ENCODE measurements around the gene BRD1. TPM values are rescaled to one million over a fixed set of nuclear protein-coding genes. Genes with fewer than 3 reads are reported as not detected.

Gene BRD1
- total and polyA plus RNA-seq, 2 experiments from 2014 or later, result 12.3 to 33.8 TPM

DNA sequence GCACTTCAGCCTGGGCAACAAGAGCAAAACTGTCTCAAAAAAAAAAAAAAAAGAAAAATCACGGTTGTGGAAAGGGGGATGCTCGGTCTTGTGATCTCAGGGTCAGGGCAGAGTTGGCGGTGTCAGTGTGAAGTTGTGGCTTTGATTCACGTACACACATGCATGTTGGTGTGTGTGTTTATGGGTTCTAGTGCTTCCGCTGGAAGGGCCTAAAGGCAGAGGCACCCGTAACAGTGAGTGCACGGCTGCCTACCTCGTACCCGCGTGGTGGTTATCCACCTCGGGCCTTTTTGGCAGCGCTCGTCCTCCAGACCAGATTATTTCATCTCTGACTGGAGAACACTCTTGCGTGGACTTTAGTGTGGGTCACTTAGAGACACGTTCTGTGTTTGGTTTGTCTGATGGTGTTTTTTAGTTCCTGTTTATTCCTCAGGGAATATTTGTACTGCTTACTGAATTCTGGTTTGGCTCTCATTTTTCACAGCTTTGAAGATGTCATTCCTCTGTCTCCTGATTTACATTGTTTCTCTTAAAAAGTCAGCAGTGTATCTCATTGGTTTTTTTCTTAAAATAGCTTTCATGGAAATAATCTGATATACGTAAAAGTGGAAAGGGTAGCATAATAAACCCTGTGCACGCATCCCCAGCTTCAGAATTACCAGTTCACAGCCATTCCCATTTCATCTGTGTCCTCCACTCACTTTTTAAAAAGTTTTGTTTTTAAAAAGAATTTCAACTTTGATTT is 41.6 kb upstream of the BRD1 start:
- H3K36me3 Mint-ChIP-seq (ENCODE audit: low read depth), result peaks cover 66% of the 10 kb centered on the region
- Histone ChIP-seq H3K4me1 (ENCODE audit: insufficient read depth) (peaks cover 7% of the 10 kb centered on the region; the same call in 1 of the 2 replicates), H3K27ac (ENCODE audit: low read depth) (no peak overlapping the region), H3K79me2 (replicated peaks; ENCODE audit: insufficient read depth) (peaks cover 96% of the 10 kb centered on the region), H3K9me2 (ENCODE audit: insufficient read depth) (peaks cover 4% of the 10 kb centered on the region; the same call in 1 of the 2 replicates), H3K27me3 (ENCODE audit: insufficient read depth) (no peaks in the 10 kb centered on the region), H4K20me1 (replicated peaks; ENCODE audit: insufficient read depth) (peaks cover 50% of the 10 kb centered on the region), H2AFZ (no peak overlapping the region), H3F3A (replicated peaks; ENCODE audit: low read depth) (no peaks in the 10 kb centered on the region; the same call in 1 of the 2 replicates), H3K4me2 (no peak overlapping the region), H3K36me3 (ENCODE audit: insufficient read depth) (no peaks in the 10 kb centered on the region), H3K4me3 (no peak overlapping the region)
- ATAC-seq (no peak), DNase-seq (ENCODE audit: low spot score) (no peak)
- peaks cover 38% of the 10 kb centered on the region for H3K9me3 Mint-ChIP-seq
- no peak overlapping the region for H3K4me3 Mint-ChIP-seq
- no peak overlapping the region for H3K27ac Mint-ChIP-seq
- no peak for TF ChIP-seq ZNF114 (CRISPR knock-in tag; IDR thresholded peaks at IDR 0.05)
- TF ChIP-seq, protein P1, sequence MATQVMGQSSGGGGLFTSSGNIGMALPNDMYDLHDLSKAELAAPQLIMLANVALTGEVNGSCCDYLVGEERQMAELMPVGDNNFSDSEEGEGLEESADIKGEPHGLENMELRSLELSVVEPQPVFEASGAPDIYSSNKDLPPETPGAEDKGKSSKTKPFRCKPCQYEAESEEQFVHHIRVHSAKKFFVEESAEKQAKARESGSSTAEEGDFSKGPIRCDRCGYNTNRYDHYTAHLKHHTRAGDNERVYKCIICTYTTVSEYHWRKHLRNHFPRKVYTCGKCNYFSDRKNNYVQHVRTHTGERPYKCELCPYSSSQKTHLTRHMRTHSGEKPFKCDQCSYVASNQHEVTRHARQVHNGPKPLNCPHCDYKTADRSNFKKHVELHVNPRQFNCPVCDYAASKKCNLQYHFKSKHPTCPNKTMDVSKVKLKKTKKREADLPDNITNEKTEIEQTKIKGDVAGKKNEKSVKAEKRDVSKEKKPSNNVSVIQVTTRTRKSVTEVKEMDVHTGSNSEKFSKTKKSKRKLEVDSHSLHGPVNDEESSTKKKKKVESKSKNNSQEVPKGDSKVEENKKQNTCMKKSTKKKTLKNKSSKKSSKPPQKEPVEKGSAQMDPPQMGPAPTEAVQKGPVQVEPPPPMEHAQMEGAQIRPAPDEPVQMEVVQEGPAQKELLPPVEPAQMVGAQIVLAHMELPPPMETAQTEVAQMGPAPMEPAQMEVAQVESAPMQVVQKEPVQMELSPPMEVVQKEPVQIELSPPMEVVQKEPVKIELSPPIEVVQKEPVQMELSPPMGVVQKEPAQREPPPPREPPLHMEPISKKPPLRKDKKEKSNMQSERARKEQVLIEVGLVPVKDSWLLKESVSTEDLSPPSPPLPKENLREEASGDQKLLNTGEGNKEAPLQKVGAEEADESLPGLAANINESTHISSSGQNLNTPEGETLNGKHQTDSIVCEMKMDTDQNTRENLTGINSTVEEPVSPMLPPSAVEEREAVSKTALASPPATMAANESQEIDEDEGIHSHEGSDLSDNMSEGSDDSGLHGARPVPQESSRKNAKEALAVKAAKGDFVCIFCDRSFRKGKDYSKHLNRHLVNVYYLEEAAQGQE (IDR thresholded peaks at IDR 0.05; ENCODE audit: unreplicated experiment), result no peak
- no peak for TF ChIP-seq POLR2AphosphoS5 (IDR thresholded peaks at IDR 0.05; ENCODE audit: low read depth)
- no peak for TF ChIP-seq CREB1 (CRISPR knock-in tag; IDR thresholded peaks at IDR 0.05; ENCODE audit: low read depth)
- TF ChIP-seq, protein P2, sequence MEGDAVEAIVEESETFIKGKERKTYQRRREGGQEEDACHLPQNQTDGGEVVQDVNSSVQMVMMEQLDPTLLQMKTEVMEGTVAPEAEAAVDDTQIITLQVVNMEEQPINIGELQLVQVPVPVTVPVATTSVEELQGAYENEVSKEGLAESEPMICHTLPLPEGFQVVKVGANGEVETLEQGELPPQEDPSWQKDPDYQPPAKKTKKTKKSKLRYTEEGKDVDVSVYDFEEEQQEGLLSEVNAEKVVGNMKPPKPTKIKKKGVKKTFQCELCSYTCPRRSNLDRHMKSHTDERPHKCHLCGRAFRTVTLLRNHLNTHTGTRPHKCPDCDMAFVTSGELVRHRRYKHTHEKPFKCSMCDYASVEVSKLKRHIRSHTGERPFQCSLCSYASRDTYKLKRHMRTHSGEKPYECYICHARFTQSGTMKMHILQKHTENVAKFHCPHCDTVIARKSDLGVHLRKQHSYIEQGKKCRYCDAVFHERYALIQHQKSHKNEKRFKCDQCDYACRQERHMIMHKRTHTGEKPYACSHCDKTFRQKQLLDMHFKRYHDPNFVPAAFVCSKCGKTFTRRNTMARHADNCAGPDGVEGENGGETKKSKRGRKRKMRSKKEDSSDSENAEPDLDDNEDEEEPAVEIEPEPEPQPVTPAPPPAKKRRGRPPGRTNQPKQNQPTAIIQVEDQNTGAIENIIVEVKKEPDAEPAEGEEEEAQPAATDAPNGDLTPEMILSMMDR (conservative IDR thresholded peaks at IDR 0.05; ENCODE audit: low read depth in 2 of 2), result no peak
- TF ChIP-seq ZNF331 (CRISPR knock-in tag; IDR thresholded peaks at IDR 0.05; ENCODE audit: low read depth), result no peak
- TF ChIP-seq, protein P3, sequence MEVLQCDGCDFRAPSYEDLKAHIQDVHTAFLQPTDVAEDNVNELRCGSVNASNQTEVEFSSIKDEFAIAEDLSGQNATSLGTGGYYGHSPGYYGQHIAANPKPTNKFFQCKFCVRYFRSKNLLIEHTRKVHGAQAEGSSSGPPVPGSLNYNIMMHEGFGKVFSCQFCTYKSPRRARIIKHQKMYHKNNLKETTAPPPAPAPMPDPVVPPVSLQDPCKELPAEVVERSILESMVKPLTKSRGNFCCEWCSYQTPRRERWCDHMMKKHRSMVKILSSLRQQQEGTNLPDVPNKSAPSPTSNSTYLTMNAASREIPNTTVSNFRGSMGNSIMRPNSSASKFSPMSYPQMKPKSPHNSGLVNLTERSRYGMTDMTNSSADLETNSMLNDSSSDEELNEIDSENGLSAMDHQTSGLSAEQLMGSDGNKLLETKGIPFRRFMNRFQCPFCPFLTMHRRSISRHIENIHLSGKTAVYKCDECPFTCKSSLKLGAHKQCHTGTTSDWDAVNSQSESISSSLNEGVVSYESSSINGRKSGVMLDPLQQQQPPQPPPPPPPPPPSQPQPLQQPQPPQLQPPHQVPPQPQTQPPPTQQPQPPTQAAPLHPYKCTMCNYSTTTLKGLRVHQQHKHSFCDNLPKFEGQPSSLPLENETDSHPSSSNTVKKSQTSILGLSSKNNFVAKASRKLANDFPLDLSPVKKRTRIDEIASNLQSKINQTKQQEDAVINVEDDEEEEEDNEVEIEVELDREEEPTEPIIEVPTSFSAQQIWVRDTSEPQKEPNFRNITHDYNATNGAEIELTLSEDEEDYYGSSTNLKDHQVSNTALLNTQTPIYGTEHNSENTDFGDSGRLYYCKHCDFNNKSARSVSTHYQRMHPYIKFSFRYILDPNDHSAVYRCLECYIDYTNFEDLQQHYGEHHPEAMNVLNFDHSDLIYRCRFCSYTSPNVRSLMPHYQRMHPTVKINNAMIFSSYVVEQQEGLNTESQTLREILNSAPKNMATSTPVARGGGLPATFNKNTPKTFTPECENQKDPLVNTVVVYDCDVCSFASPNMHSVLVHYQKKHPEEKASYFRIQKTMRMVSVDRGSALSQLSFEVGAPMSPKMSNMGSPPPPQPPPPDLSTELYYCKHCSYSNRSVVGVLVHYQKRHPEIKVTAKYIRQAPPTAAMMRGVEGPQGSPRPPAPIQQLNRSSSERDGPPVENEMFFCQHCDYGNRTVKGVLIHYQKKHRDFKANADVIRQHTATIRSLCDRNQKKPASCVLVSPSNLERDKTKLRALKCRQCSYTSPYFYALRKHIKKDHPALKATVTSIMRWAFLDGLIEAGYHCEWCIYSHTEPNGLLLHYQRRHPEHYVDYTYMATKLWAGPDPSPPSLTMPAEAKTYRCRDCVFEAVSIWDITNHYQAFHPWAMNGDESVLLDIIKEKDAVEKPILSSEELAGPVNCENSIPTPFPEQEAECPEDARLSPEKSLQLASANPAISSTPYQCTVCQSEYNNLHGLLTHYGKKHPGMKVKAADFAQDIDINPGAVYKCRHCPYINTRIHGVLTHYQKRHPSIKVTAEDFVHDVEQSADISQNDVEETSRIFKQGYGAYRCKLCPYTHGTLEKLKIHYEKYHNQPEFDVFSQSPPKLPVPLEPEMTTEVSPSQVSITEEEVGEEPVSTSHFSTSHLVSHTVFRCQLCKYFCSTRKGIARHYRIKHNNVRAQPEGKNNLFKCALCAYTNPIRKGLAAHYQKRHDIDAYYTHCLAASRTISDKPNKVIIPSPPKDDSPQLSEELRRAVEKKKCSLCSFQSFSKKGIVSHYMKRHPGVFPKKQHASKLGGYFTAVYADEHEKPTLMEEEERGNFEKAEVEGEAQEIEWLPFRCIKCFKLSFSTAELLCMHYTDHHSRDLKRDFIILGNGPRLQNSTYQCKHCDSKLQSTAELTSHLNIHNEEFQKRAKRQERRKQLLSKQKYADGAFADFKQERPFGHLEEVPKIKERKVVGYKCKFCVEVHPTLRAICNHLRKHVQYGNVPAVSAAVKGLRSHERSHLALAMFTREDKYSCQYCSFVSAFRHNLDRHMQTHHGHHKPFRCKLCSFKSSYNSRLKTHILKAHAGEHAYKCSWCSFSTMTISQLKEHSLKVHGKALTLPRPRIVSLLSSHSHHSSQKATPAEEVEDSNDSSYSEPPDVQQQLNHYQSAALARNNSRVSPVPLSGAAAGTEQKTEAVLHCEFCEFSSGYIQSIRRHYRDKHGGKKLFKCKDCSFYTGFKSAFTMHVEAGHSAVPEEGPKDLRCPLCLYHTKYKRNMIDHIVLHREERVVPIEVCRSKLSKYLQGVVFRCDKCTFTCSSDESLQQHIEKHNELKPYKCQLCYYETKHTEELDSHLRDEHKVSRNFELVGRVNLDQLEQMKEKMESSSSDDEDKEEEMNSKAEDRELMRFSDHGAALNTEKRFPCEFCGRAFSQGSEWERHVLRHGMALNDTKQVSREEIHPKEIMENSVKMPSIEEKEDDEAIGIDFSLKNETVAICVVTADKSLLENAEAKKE (CRISPR knock-in tag; IDR thresholded peaks at IDR 0.05), result no peak
- no peak for TF ChIP-seq STAT1 (IDR thresholded peaks at IDR 0.05; ENCODE audit: unreplicated experiment)
- no peak for TF ChIP-seq EZH2 (IDR thresholded peaks at IDR 0.05; ENCODE audit: low read depth, unreplicated experiment)
- no peak for TF ChIP-seq NANOG (IDR thresholded peaks at IDR 0.05; ENCODE audit: borderline replicate concordance)
- TF ChIP-seq JUNB (IDR thresholded peaks at IDR 0.05; ENCODE audit: unreplicated experiment), result no peak
- TF ChIP-seq, protein P4, sequence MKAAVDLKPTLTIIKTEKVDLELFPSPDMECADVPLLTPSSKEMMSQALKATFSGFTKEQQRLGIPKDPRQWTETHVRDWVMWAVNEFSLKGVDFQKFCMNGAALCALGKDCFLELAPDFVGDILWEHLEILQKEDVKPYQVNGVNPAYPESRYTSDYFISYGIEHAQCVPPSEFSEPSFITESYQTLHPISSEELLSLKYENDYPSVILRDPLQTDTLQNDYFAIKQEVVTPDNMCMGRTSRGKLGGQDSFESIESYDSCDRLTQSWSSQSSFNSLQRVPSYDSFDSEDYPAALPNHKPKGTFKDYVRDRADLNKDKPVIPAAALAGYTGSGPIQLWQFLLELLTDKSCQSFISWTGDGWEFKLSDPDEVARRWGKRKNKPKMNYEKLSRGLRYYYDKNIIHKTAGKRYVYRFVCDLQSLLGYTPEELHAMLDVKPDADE (IDR thresholded peaks at IDR 0.05), result no peak
- TF ChIP-seq EZH2phosphoT487 (IDR thresholded peaks at IDR 0.05; ENCODE audit: unreplicated experiment), result no peak
- peaks cover 2% of the 10 kb centered on the region for H3K27me3 Mint-ChIP-seq (ENCODE audit: insufficient read depth, low read depth, poor library complexity)
- peaks cover 3% of the 10 kb centered on the region; the same call in 2 of the 3 replicates for H3K4me1 Mint-ChIP-seq

Measured in GM23338 (cell line).